ENCODE results near the gene SLC7A11.

SLC7A11 gene

DNA sequence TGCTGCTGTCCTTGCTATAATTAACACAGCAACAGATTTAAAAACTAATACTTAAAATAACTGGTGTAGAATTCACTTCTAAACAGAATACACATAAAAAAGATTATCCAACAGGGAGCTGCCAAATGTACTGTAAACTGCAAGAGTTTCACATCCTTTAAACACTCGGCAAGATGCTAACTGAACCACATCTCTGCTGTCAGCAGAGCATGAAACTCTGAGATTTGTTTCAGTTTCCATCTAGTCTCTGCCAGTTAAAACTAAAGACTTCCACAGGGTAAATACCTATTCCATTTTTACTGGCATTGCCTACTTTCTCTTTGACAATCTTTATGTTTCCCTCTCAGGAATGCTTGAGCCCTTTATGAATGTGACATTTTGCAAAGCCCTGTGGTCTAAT lies 127.7 kb downstream of the SLC7A11 start:
- TF ChIP-seq, protein P1, sequence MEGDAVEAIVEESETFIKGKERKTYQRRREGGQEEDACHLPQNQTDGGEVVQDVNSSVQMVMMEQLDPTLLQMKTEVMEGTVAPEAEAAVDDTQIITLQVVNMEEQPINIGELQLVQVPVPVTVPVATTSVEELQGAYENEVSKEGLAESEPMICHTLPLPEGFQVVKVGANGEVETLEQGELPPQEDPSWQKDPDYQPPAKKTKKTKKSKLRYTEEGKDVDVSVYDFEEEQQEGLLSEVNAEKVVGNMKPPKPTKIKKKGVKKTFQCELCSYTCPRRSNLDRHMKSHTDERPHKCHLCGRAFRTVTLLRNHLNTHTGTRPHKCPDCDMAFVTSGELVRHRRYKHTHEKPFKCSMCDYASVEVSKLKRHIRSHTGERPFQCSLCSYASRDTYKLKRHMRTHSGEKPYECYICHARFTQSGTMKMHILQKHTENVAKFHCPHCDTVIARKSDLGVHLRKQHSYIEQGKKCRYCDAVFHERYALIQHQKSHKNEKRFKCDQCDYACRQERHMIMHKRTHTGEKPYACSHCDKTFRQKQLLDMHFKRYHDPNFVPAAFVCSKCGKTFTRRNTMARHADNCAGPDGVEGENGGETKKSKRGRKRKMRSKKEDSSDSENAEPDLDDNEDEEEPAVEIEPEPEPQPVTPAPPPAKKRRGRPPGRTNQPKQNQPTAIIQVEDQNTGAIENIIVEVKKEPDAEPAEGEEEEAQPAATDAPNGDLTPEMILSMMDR (IDR thresholded peaks at IDR 0.05; ENCODE audit: low read length, missing control alignments) = no peak
- H3K4me3 ChIP-seq (replicated peaks; ENCODE audit: low read depth, low read length) = no peak overlapping the region
- DNase-seq (ENCODE audit: low read depth) = peak; percentile 13
